HepG2 (cell line): ENCODE data around the gene KIF22. TPM values are rescaled to one million over a fixed set of nuclear protein-coding genes. Genes with fewer than 3 reads are reported as not detected.

Source experiments
- CENPT ChIP-seq: sonication (generic); formaldehyde crosslinking; IDR thresholded peaks from 2 replicates; pipeline ENCODE4 v1.8.0; 2022; ENCODE audit warnings: low read depth, mild to moderate bottlenecking, moderate library complexity, missing genetic modification reagents
- DRAP1 ChIP-seq: IDR thresholded peaks from 2 replicates; pipeline ENCODE4 v1.6.1; 2016; ENCODE audit warnings: missing genetic modification reagents, missing compliant biosample characterization
- NCOA5 ChIP-seq: sonication (generic); formaldehyde crosslinking; IDR thresholded peaks from 2 replicates; pipeline ENCODE4 v1.4.0; 2020; ENCODE audit warnings: missing genetic modification reagents
- RERE ChIP-seq: IDR thresholded peaks from 2 replicates; pipeline ENCODE4 v1.6.1; 2016; ENCODE audit warnings: low read depth, missing genetic modification reagents, missing compliant biosample characterization
- RFX3 ChIP-seq: IDR thresholded peaks from 2 replicates; pipeline ENCODE4 v1.6.1; 2016; ENCODE audit warnings: missing biosample characterization, missing genetic modification reagents
- ZBTB40 ChIP-seq, 2 experiments: fragments of 450-650 bp in 1 of 2; sonication (generic) in 1 of 2; formaldehyde crosslinking in 1 of 2; IDR thresholded peaks; 2 replicates each; pipeline versions ENCODE4 v1.6.1 to v1.8.0; 2016 to 2022; ENCODE audit warnings: antibody characterized with exemption in 1 of 2, mild to moderate bottlenecking in 1 of 2, missing genetic modification reagents in 1 of 2
- ZMYM4 ChIP-seq: sonication (generic); formaldehyde crosslinking; IDR thresholded peaks from 2 replicates; pipeline ENCODE4 v1.8.1; 2023; ENCODE audit warnings: mild to moderate bottlenecking, missing genetic modification reagents
- ZNF121 ChIP-seq: sonication (generic); formaldehyde crosslinking; IDR thresholded peaks from 2 replicates; pipeline ENCODE4 v1.5.0; 2020; ENCODE audit warnings: mild to moderate bottlenecking, missing genetic modification reagents
- ZNF543 ChIP-seq: sonication (generic); formaldehyde crosslinking; IDR thresholded peaks from 2 replicates; pipeline ENCODE4 v1.4.0; 2020; ENCODE audit warnings: mild to moderate bottlenecking, missing genetic modification reagents
- ZNF572 ChIP-seq: sonication (generic); formaldehyde crosslinking; IDR thresholded peaks from 2 replicates; pipeline ENCODE4 v1.5.1; 2020; ENCODE audit warnings: mild to moderate bottlenecking, missing genetic modification reagents
- polyA plus RNA-seq, 8 experiments: library from polyadenylated mRNA; depleted of rRNA in 3 of 8; stranded (reverse) in 7 of 8; unstranded in 1 of 8; fragments of >200 nt; fragmentation: Illumina TruSeq in 4 of 8; extraction: Trizol in 4 of 8; gene quantifications; 2 replicates each; pipeline versions ENCODE4 v1.2.1 to v1.2.3, GENCODE V29; 2011 to 2016; ENCODE audit warnings: low read depth in 4 of 8, missing spikeins in 1 of 8, mixed read lengths in 1 of 8; ENCODE audit not compliant: insufficient read depth in 1 of 8
- total RNA-seq, 5 experiments: library from RNA; depleted of rRNA; stranded (reverse); fragments of >200 nt; fragmentation: Illumina TruSeq; extraction: Trizol; gene quantifications; 2 replicates each; pipeline ENCODE4 v1.2.3, GENCODE V29; 2016; ENCODE audit warnings: low read depth in 1 of 5

The KIF22 gene
- total and polyA plus RNA-seq, 2 of the 13 experiments (the other 11 are each of a cell fraction or from before 2014, with no cell fraction given) = 95.8 to 118 TPM

- TF ChIP-seq ZBTB40 (IDR thresholded peaks at IDR 0.05) (no peak), ZBTB40 (CRISPR knock-in tag; IDR thresholded peaks at IDR 0.05) (peak; percentile 93), RFX3 (no peak; the same call in 1 of the 2 replicates), ZNF121 (CRISPR knock-in tag) (no peak), ZMYM4 (CRISPR knock-in tag) (peak; percentile 89), RERE (CRISPR knock-in tag) (no peak; the same call in 1 of the 2 replicates), ZNF572 (CRISPR knock-in tag) (peak; percentile 63; the same call in 1 of the 2 replicates), CENPT (peak; percentile 84; the same call in 1 of the 2 replicates), ZNF543 (CRISPR knock-in tag) (peak; percentile 53; the same call in 1 of the 2 replicates), NCOA5 (CRISPR knock-in tag) (0 out of 2 replicates have a peak, but pooled peaks have one; percentile 49), DRAP1 (CRISPR knock-in tag) (peak; percentile 91)
Observed at GRCh38 chr16:29805232-29806098, 14.9 kb downstream of the KIF22 start (continued).
